SK-N-SH treated with all-trans-retinoic acid at 6 μM for 48 hours (cell line): ENCODE results near the gene ZNF618.

Experiments used
- ATAC-seq: fragments of 200-7000 bp; cut with Tn5 transposase; 3 replicates; pipeline ENCODE4 v1.9.1; 2020; ENCODE audit warnings: mild to moderate bottlenecking, moderate library complexity
- ARNTL ChIP-seq: fragments of 450-650 bp; formaldehyde crosslinking; IDR thresholded peaks from 2 replicates; pipeline ENCODE4 v1.5.0; 2020; ENCODE audit warnings: low read depth, mild to moderate bottlenecking, moderate library complexity, borderline replicate concordance
- BACH2 ChIP-seq: fragments of 250-450 bp; sonication (Bioruptor Pico); IDR thresholded peaks from 2 replicates; pipeline ENCODE4 v1.9.0; 2021; ENCODE audit warnings: mild to moderate bottlenecking, borderline replicate concordance
- CSDC2 ChIP-seq: fragments of 250-450 bp; sonication (Bioruptor Pico); IDR thresholded peaks from 2 replicates; pipeline ENCODE4 v1.5.0; 2020; ENCODE audit warnings: mild to moderate bottlenecking, moderate library complexity
- ESRRG ChIP-seq: fragments of 250-450 bp; sonication (Bioruptor Pico); IDR thresholded peaks from 2 replicates; pipeline ENCODE4 v1.6.1; 2021; ENCODE audit warnings: mild to moderate bottlenecking
- GLIS3 ChIP-seq: fragments of 250-450 bp; sonication (Bioruptor Pico); IDR thresholded peaks from 2 replicates; pipeline ENCODE4 v1.5.0; 2020; ENCODE audit warnings: mild to moderate bottlenecking, moderate library complexity
- ISL1 ChIP-seq: fragments of 250-450 bp; sonication (Bioruptor Pico); IDR thresholded peaks from 2 replicates; pipeline ENCODE4 v2.1.2; 2022; ENCODE audit warnings: mild to moderate bottlenecking, moderate library complexity
- OSR1 ChIP-seq: fragments of 250-450 bp; sonication (Bioruptor Pico); IDR thresholded peaks from 2 replicates; pipeline ENCODE4 v1.8.0; 2022; ENCODE audit warnings: moderate library complexity, mild to moderate bottlenecking, inconsistent platforms
- PPARA ChIP-seq: fragments of 250-450 bp; sonication (Bioruptor Pico); IDR thresholded peaks from 2 replicates; pipeline ENCODE4 v1.5.0; 2020; ENCODE audit warnings: mild to moderate bottlenecking, borderline replicate concordance
- RARB ChIP-seq: fragments of 250-450 bp; sonication (Bioruptor Pico); IDR thresholded peaks from 2 replicates; pipeline ENCODE4 v1.8.0; 2021; ENCODE audit warnings: mild to moderate bottlenecking, moderate library complexity
- SNAI2 ChIP-seq: fragments of 250-450 bp; sonication (Bioruptor Pico); IDR thresholded peaks from 2 replicates; pipeline ENCODE4 v1.5.0; 2020; ENCODE audit warnings: mild to moderate bottlenecking, moderate library complexity
- TCF4 ChIP-seq: fragments of 250-450 bp; sonication (Bioruptor Pico); IDR thresholded peaks from 2 replicates; pipeline ENCODE4 v1.8.0; 2021; ENCODE audit warnings: mild to moderate bottlenecking, moderate library complexity, borderline replicate concordance
- ZC3H10 ChIP-seq: fragments of 250-450 bp; sonication (Bioruptor Pico); IDR thresholded peaks from 2 replicates; pipeline ENCODE4 v1.5.1; 2021; ENCODE audit warnings: mild to moderate bottlenecking, moderate library complexity
- ZFP3 ChIP-seq: fragments of 250-450 bp; sonication (Bioruptor Pico); IDR thresholded peaks from 2 replicates; pipeline ENCODE4 v1.5.0; 2020; ENCODE audit warnings: mild to moderate bottlenecking, moderate library complexity
- ZFP30 ChIP-seq: fragments of 450-650 bp; formaldehyde crosslinking; IDR thresholded peaks from 2 replicates; pipeline ENCODE4 v1.5.0; 2022; ENCODE audit warnings: mild to moderate bottlenecking, moderate library complexity
- ZNF565 ChIP-seq: fragments of 450-650 bp; formaldehyde crosslinking; conservative IDR thresholded peaks from 2 replicates; pipeline ENCODE4 v1.5.0; 2020; ENCODE audit warnings: low read depth, mild to moderate bottlenecking, moderate library complexity
- ZNF70 ChIP-seq: fragments of 450-650 bp; formaldehyde crosslinking; IDR thresholded peaks from 2 replicates; pipeline ENCODE4 v1.5.0; 2020; ENCODE audit warnings: mild to moderate bottlenecking, moderate library complexity
- ZNF8 ChIP-seq: fragments of 450-650 bp; formaldehyde crosslinking; IDR thresholded peaks from 2 replicates; pipeline ENCODE4 v1.5.0; 2020; ENCODE audit warnings: mild to moderate bottlenecking, moderate library complexity
- TF ChIP-seq, protein P1 (sequence below): fragments of 250-450 bp; sonication (Bioruptor Pico); IDR thresholded peaks from 2 replicates; pipeline ENCODE4 v1.8.0; 2021; ENCODE audit warnings: low read depth, mild to moderate bottlenecking, moderate library complexity, borderline replicate concordance
- TF ChIP-seq, protein P2 (sequence below): fragments of 250-450 bp; sonication (Bioruptor Pico); IDR thresholded peaks from 2 replicates; pipeline ENCODE4 v1.8.0; 2020; ENCODE audit warnings: mild to moderate bottlenecking, moderate library complexity, borderline replicate concordance
- TF ChIP-seq, protein P3 (sequence below): fragments of 250-450 bp; sonication (Bioruptor Pico); IDR thresholded peaks from 2 replicates; pipeline ENCODE4 v1.5.1; 2020; ENCODE audit warnings: low read depth, mild to moderate bottlenecking, moderate library complexity
- TF ChIP-seq, protein P4 (sequence below): fragments of 250-450 bp; sonication (Bioruptor Pico); IDR thresholded peaks from 2 replicates; pipeline ENCODE4 v1.5.0; 2020; ENCODE audit warnings: mild to moderate bottlenecking, moderate library complexity
- TF ChIP-seq, protein P5 (sequence below): fragments of 250-450 bp; sonication (Bioruptor Pico); IDR thresholded peaks from 2 replicates; pipeline ENCODE4 v1.5.1; 2021; ENCODE audit warnings: mild to moderate bottlenecking, moderate library complexity

ZNF618 gene

DNA sequence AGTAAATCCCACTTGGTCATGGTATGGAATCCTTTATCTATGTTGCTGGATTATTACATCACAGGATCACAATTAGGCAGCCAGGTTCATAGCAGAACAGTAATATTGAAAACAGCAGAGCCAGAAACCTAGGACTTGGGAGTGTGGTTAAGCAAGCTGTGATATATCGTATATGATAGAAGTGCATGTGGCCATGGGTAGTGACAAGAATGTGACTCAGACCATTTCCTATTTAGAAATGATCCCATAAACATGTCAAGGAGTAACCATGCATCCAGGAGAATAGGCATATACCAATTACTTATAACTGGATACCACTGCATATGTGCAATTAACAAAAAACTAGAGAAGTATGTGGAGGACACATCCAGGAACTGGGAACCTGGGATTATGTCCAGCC is 170.8 kb downstream of the ZNF618 start (continued):
- TF ChIP-seq, protein P1, sequence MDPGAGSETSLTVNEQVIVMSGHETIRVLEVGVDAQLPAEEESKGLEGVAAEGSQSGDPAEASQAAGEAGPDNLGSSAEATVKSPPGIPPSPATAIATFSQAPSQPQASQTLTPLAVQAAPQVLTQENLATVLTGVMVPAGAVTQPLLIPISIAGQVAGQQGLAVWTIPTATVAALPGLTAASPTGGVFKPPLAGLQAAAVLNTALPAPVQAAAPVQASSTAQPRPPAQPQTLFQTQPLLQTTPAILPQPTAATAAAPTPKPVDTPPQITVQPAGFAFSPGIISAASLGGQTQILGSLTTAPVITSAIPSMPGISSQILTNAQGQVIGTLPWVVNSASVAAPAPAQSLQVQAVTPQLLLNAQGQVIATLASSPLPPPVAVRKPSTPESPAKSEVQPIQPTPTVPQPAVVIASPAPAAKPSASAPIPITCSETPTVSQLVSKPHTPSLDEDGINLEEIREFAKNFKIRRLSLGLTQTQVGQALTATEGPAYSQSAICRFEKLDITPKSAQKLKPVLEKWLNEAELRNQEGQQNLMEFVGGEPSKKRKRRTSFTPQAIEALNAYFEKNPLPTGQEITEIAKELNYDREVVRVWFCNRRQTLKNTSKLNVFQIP (CRISPR knock-in tag), result no peak
- TF ChIP-seq SNAI2 (CRISPR knock-in tag) (no peak), ZNF565 (CRISPR knock-in tag) (no peak), ISL1 (CRISPR knock-in tag) (no peak), ZNF70 (no peak), PPARA (CRISPR knock-in tag) (no peak), ZFP3 (CRISPR knock-in tag) (no peak), GLIS3 (CRISPR knock-in tag) (no peak)
- TF ChIP-seq, protein P2, sequence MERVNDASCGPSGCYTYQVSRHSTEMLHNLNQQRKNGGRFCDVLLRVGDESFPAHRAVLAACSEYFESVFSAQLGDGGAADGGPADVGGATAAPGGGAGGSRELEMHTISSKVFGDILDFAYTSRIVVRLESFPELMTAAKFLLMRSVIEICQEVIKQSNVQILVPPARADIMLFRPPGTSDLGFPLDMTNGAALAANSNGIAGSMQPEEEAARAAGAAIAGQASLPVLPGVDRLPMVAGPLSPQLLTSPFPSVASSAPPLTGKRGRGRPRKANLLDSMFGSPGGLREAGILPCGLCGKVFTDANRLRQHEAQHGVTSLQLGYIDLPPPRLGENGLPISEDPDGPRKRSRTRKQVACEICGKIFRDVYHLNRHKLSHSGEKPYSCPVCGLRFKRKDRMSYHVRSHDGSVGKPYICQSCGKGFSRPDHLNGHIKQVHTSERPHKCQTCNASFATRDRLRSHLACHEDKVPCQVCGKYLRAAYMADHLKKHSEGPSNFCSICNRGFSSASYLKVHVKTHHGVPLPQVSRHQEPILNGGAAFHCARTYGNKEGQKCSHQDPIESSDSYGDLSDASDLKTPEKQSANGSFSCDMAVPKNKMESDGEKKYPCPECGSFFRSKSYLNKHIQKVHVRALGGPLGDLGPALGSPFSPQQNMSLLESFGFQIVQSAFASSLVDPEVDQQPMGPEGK (CRISPR knock-in tag), result no peak
- TF ChIP-seq, protein P3, sequence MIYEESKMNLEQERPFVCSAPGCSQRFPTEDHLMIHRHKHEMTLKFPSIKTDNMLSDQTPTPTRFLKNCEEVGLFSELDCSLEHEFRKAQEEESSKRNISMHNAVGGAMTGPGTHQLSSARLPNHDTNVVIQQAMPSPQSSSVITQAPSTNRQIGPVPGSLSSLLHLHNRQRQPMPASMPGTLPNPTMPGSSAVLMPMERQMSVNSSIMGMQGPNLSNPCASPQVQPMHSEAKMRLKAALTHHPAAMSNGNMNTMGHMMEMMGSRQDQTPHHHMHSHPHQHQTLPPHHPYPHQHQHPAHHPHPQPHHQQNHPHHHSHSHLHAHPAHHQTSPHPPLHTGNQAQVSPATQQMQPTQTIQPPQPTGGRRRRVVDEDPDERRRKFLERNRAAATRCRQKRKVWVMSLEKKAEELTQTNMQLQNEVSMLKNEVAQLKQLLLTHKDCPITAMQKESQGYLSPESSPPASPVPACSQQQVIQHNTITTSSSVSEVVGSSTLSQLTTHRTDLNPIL (CRISPR knock-in tag), result no peak
- TF ChIP-seq, all 23 proteins: peak for 0

DNA sequence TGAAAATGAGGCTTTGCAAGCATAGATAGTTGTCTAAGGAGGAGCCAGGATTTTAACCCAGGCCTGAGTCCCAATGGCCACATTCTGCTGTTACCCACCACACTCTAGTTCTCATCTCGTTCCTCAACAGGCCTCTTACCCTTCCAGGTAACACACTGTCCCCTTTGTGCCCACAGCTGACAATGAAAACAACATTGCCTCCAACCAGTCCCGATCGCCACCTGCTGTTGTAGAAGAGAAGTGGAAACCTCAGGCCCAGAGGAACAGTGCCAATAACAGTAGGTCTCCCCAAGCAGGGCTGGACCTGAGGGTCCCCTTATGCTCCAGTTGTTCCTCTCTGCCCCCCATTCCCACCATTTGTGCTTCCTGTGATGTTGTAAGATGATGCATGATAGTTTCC is 171.6 kb downstream of the ZNF618 start:
- no peak for TF ChIP-seq BACH2
- no peak for TF ChIP-seq ZNF565 (CRISPR knock-in tag)
- TF ChIP-seq ARNTL (CRISPR knock-in tag), result no peak
- no peak for TF ChIP-seq ZNF8 (CRISPR knock-in tag)
- TF ChIP-seq TCF4, result no peak
- TF ChIP-seq ZFP30 (CRISPR knock-in tag), result no peak
- TF ChIP-seq OSR1 (CRISPR knock-in tag), result no peak
- TF ChIP-seq, protein P3 (CRISPR knock-in tag), result no peak
- no peak for TF ChIP-seq ZFP3 (CRISPR knock-in tag)
- ATAC-seq, result peak; percentile 38; the same call in 1 of the 3 replicates

DNA sequence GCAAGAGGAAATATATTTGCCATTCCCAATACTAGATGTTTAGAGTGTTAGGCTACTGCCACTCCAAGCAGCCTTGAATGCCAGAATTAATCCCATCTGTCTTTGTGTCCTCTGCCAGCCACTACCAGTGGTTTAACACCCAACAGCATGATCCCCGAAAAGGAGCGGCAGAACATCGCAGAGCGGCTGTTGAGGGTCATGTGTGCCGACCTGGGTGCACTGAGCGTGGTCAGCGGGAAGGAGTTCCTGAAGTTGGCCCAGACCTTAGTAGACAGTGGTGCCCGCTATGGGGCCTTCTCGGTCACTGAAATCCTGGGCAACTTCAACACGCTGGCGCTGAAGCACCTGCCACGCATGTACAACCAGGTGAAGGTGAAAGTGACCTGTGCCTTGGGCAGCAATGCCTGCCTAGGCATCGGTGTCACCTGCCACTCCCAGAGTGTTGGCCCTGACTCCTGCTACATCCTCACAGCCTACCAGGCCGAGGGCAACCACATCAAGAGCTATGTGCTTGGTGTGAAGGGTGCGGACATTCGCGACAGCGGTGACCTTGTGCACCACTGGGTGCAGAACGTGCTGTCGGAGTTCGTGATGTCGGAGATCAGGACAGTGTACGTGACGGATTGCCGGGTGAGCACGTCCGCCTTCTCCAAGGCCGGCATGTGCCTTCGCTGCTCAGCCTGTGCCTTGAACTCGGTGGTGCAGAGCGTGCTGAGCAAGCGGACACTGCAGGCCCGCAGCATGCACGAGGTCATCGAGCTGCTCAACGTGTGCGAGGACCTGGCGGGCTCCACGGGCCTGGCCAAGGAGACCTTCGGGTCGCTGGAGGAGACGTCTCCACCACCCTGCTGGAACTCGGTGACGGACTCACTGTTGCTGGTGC is 172.7 kb downstream of the ZNF618 start:
- ATAC-seq, result no peak
- no peak for TF ChIP-seq ZC3H10 (CRISPR knock-in tag)

DNA sequence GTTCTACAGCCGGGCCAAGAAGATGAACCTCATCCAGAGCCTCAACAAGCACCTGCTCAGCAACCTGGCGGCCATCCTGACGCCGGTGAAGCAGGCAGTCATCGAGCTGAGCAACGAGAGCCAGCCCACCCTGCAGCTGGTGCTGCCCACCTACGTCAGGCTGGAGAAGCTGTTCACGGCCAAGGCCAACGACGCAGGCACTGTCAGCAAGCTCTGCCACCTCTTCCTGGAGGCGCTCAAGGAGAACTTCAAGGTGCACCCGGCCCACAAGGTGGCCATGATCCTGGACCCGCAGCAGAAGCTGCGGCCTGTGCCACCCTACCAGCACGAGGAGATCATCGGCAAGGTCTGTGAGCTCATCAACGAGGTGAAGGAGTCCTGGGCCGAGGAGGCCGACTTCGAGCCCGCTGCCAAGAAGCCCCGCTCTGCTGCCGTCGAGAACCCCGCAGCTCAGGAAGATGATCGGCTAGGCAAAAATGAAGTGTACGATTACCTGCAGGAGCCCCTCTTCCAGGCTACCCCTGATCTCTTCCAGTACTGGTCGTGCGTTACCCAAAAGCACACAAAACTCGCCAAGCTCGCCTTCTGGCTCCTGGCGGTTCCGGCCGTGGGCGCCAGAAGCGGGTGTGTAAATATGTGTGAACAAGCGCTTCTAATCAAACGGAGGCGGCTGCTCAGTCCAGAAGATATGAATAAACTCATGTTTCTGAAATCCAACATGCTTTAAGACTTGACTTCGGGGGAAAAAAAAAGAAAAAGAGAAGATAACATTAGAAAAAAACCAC is 173.5 kb downstream of the ZNF618 start:
- no peak for TF ChIP-seq PPARA (CRISPR knock-in tag)
- no peak for ATAC-seq

DNA sequence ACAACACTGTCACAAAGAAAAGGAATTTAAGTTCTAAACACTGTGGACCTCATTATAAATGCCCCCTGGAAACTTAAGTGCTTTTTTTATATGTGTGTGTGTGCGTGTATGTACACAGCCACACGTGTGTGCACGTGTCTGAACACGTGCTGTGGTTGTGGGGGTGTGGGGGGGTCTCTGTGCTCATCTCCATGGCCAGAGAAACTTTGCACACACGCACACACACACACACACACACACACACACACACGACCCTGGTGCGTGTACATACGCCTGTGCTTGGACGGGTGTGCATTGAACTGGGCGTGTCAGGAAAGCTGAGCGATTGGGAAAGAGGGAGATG is 174.1 kb downstream of the ZNF618 start:
- no peak for ATAC-seq
- TF ChIP-seq ESRRG (no peak), ISL1 (CRISPR knock-in tag) (no peak), GLIS3 (CRISPR knock-in tag) (no peak), OSR1 (CRISPR knock-in tag) (no peak), PPARA (CRISPR knock-in tag) (no peak), ZFP3 (CRISPR knock-in tag) (no peak), SNAI2 (CRISPR knock-in tag) (no peak), ZNF8 (CRISPR knock-in tag) (no peak), ZFP30 (CRISPR knock-in tag) (no peak), TCF4 (no peak), BACH2 (no peak), CSDC2 (CRISPR knock-in tag) (no peak), RARB (CRISPR knock-in tag) (no peak), ZNF70 (no peak)
- TF ChIP-seq, protein P4, sequence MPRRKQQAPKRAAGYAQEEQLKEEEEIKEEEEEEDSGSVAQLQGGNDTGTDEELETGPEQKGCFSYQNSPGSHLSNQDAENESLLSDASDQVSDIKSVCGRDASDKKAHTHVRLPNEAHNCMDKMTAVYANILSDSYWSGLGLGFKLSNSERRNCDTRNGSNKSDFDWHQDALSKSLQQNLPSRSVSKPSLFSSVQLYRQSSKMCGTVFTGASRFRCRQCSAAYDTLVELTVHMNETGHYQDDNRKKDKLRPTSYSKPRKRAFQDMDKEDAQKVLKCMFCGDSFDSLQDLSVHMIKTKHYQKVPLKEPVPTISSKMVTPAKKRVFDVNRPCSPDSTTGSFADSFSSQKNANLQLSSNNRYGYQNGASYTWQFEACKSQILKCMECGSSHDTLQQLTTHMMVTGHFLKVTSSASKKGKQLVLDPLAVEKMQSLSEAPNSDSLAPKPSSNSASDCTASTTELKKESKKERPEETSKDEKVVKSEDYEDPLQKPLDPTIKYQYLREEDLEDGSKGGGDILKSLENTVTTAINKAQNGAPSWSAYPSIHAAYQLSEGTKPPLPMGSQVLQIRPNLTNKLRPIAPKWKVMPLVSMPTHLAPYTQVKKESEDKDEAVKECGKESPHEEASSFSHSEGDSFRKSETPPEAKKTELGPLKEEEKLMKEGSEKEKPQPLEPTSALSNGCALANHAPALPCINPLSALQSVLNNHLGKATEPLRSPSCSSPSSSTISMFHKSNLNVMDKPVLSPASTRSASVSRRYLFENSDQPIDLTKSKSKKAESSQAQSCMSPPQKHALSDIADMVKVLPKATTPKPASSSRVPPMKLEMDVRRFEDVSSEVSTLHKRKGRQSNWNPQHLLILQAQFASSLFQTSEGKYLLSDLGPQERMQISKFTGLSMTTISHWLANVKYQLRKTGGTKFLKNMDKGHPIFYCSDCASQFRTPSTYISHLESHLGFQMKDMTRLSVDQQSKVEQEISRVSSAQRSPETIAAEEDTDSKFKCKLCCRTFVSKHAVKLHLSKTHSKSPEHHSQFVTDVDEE (CRISPR knock-in tag), result no peak
- TF ChIP-seq, protein P5, sequence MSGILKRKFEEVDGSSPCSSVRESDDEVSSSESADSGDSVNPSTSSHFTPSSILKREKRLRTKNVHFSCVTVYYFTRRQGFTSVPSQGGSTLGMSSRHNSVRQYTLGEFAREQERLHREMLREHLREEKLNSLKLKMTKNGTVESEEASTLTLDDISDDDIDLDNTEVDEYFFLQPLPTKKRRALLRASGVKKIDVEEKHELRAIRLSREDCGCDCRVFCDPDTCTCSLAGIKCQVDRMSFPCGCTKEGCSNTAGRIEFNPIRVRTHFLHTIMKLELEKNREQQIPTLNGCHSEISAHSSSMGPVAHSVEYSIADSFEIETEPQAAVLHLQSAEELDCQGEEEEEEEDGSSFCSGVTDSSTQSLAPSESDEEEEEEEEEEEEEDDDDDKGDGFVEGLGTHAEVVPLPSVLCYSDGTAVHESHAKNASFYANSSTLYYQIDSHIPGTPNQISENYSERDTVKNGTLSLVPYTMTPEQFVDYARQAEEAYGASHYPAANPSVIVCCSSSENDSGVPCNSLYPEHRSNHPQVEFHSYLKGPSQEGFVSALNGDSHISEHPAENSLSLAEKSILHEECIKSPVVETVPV (CRISPR knock-in tag), result no peak
